Lower leg skin (tissue), 4 donors: ENCODE data around the gene CSMD2. TPM values are rescaled to one million over a fixed set of nuclear protein-coding genes. Genes with fewer than 3 reads are reported as not detected.
A peak's percentile ranks its signal among the peaks of the same experiment; 100 is the strongest.

Source experiments
- DNase-seq, 2 donors: peaks; one replicate each; pipeline ENCODE4 v3.0.0-alpha.2; 2019; ENCODE audit warnings: low spot score in 2 of 2
- H3K4me3 ChIP-seq: fragments of 200-600 bp; sonication (generic); 2 replicates; pipeline ENCODE4 v1.5.1; 2017; ENCODE audit warnings: mild to moderate bottlenecking, low read depth; ENCODE audit not compliant: poor library complexity, severe bottlenecking
- CTCF ChIP-seq, 3 donors: fragments of 450-650 bp; IDR thresholded peaks; one replicate each; pipeline ENCODE4 v1.5.1; 2016; ENCODE audit warnings: antibody characterized with exemption in 3 of 3, mild to moderate bottlenecking in 3 of 3, moderate library complexity in 2 of 3
- POLR2A ChIP-seq, 2 donors: fragments of 450-650 bp; IDR thresholded peaks; one replicate each; pipeline ENCODE4 v1.6.1; 2016 to 2017; ENCODE audit warnings: antibody characterized with exemption in 2 of 2, mild to moderate bottlenecking in 1 of 2, moderate library complexity in 1 of 2
- WGBS, 2 donors: methylation state at CpG; one replicate each; pipeline ENCODE4 v1.1.5; 2018; 5-methylcytosine and 5-hydroxymethylcytosine counted together
- intact Hi-C: fragments of 100-400 bp; cut with DNase I; formaldehyde crosslinking; loops from one replicate; pipeline ENCODE4 v1.15.0; 2023; ENCODE audit warnings: low total_unique reads
- total RNA-seq, 4 donors: library from RNA; depleted of rRNA; stranded (reverse); fragments of >200 nt; gene quantifications; one replicate each; pipeline ENCODE4 v1.1.0, GENCODE V29; 2016

Gene CSMD2
- total RNA-seq, 4 donors from 2014 or later, result 0.11 to 1.0 TPM; not detected in 2

- no peak overlapping the region for H3K4me3 ChIP-seq
- 50 to 77% methylated on average over 5 of the region's 5 CpGs for WGBS, 2 donors
- DNase-seq, result peak in 1 of 2 donors; percentile 40
- intact Hi-C loops, result no loop called here
- no peak for TF ChIP-seq POLR2A (IDR thresholded peaks at IDR 0.05)
- TF ChIP-seq CTCF (IDR thresholded peaks at IDR 0.05), result no peak
Measured at GRCh38 chr1:33996281-33996680, 168.7 kb downstream of the CSMD2 start.

GRCh38 chr1:33993301-33993700, 171.7 kb downstream of the CSMD2 start:
- intact Hi-C loops, result no loop called here
- WGBS, 2 donors, result 90 to 91% methylated on average over 4 of the region's 4 CpGs

GRCh38 chr1:33990281-33990680, 174.7 kb downstream of the CSMD2 start:
- TF ChIP-seq POLR2A (IDR thresholded peaks at IDR 0.05) (no peak), CTCF (IDR thresholded peaks at IDR 0.05) (no peak)
- H3K4me3 ChIP-seq, result no peak overlapping the region
- intact Hi-C loops, result no loop called here
- 66 to 75% methylated on average over 3 of the region's 3 CpGs for WGBS, 2 donors
- DNase-seq, result peak in 1 of 2 donors; percentile 60

More at GRCh38 chr1:33993301-33993700, 171.7 kb downstream of the CSMD2 start:
- TF ChIP-seq CTCF (IDR thresholded peaks at IDR 0.05), result no peak
- no peak for TF ChIP-seq POLR2A (IDR thresholded peaks at IDR 0.05)
- DNase-seq, result peak in 1 of 2 donors; percentile 56
- H3K4me3 ChIP-seq, result no peak overlapping the region

GRCh38 chr1:33988161-33988560, 176.9 kb downstream of the CSMD2 start:
- intact Hi-C loops, result no loop called here
- H3K4me3 ChIP-seq, result no peak overlapping the region
- peak in 1 of 2 donors; percentile 52 for DNase-seq
- no peak for TF ChIP-seq POLR2A (IDR thresholded peaks at IDR 0.05)
- TF ChIP-seq CTCF (IDR thresholded peaks at IDR 0.05), result no peak
- 89 to 91% methylated on average over 3 of the region's 3 CpGs for WGBS, 2 donors

- WGBS, 2 donors, result 44 to 45% methylated on average over 5 of the region's 5 CpGs
- H3K4me3 ChIP-seq, result no peak overlapping the region
- TF ChIP-seq CTCF (IDR thresholded peaks at IDR 0.05) (no peak), POLR2A (IDR thresholded peaks at IDR 0.05) (no peak)
Measured at GRCh38 chr1:33986390-33987095, 178.5 kb downstream of the CSMD2 start.

GRCh38 chr1:33985656-33986055, 179.4 kb downstream of the CSMD2 start:
- TF ChIP-seq CTCF (IDR thresholded peaks at IDR 0.05), result no peak
- no peak overlapping the region for H3K4me3 ChIP-seq
- DNase-seq, result peak in 1 of 2 donors; percentile 68
- intact Hi-C loops, result no loop called here
- 26 to 52% methylated on average over 4 of the region's 4 CpGs for WGBS, 2 donors

More at GRCh38 chr1:33986390-33987095, 178.5 kb downstream of the CSMD2 start:
- peak; percentile 58 to 81 for DNase-seq
- intact Hi-C loops, result no loop called here
